ENCODE data around the gene S100A4.
A peak's percentile ranks its signal among the peaks of the same experiment; 100 is the strongest.
"Not testable (repeated sequence)": the region's sequence is repeated elsewhere in the genome, so short reads cannot be mapped to it uniquely, and the experiment has no call there.

Gene S100A4

GRCh38 chr1:153527023-153527682 lies 18.5 kb downstream of the S100A4 start:
- Histone ChIP-seq H3K27ac (replicated peaks) (no peak overlapping the region), H3K27me3 (ENCODE audit: insufficient read depth, poor library complexity, severe bottlenecking) (no peaks in the 10 kb centered on the region), H3K4me3 (replicated peaks; ENCODE audit: insufficient read depth, low read length) (no peak overlapping the region)
- no peak for DNase-seq (ENCODE audit: low read depth in 1 of 2, low spot score in 1 of 2)
- no peak for TF ChIP-seq CTCF (IDR thresholded peaks at IDR 0.05; ENCODE audit: insufficient read depth, low read length)
- no peak for TF ChIP-seq SPI1 (IDR thresholded peaks at IDR 0.05; ENCODE audit: borderline replicate concordance, low read depth)
- TF ChIP-seq GABPA (IDR thresholded peaks at IDR 0.05; ENCODE audit: low read depth): no peak
- TF ChIP-seq POLR2AphosphoS5 (IDR thresholded peaks at IDR 0.05; ENCODE audit: low read depth): no peak
- no peak for TF ChIP-seq REST (IDR thresholded peaks at IDR 0.05; ENCODE audit: insufficient replicate concordance, low read depth)

- H3K27ac ChIP-seq (replicated peaks): no peak overlapping the region
- H3K27me3 ChIP-seq (ENCODE audit: insufficient read depth, poor library complexity, severe bottlenecking): no peaks in the 10 kb centered on the region
- H3K4me3 ChIP-seq (replicated peaks; ENCODE audit: insufficient read depth, low read length): no peak overlapping the region
- TF ChIP-seq REST (IDR thresholded peaks at IDR 0.05; ENCODE audit: insufficient replicate concordance, low read depth): no peak
- peak; percentile 15; the same call in 1 of the 2 replicates for TF ChIP-seq SPI1 (IDR thresholded peaks at IDR 0.05; ENCODE audit: borderline replicate concordance, low read depth)
- no peak for TF ChIP-seq GABPA (IDR thresholded peaks at IDR 0.05; ENCODE audit: low read depth)
- TF ChIP-seq POLR2AphosphoS5 (IDR thresholded peaks at IDR 0.05; ENCODE audit: low read depth): no peak
- no peak for DNase-seq (ENCODE audit: low read depth in 1 of 2, low spot score in 1 of 2)
Observed at GRCh38 chr1:153526132-153526543, 19.5 kb downstream of the S100A4 start.

GRCh38 chr1:153525088-153525728 lies 20.4 kb downstream of the S100A4 start:
- no peak overlapping the region for H3K27ac ChIP-seq (replicated peaks)
- no peak overlapping the region for H3K4me3 ChIP-seq (replicated peaks; ENCODE audit: insufficient read depth, low read length)
- DNase-seq (ENCODE audit: low read depth in 1 of 2, low spot score in 1 of 2): no peak
- TF ChIP-seq POLR2AphosphoS5 (IDR thresholded peaks at IDR 0.05; ENCODE audit: low read depth): no peak
- TF ChIP-seq SPI1 (IDR thresholded peaks at IDR 0.05; ENCODE audit: borderline replicate concordance, low read depth): no peak
- TF ChIP-seq CTCF (IDR thresholded peaks at IDR 0.05; ENCODE audit: insufficient read depth, low read length): no peak
- no peak for TF ChIP-seq REST (IDR thresholded peaks at IDR 0.05; ENCODE audit: insufficient replicate concordance, low read depth)
- TF ChIP-seq GABPA (IDR thresholded peaks at IDR 0.05; ENCODE audit: low read depth): no peak
- H3K27me3 ChIP-seq (ENCODE audit: insufficient read depth, poor library complexity, severe bottlenecking): no peaks in the 10 kb centered on the region

GRCh38 chr1:153522353-153523048 lies 23.1 kb downstream of the S100A4 start:
- not testable (repeated sequence) for H3K27me3 ChIP-seq (ENCODE audit: insufficient read depth, poor library complexity, severe bottlenecking); H3K4me3 ChIP-seq (replicated peaks; ENCODE audit: insufficient read depth, low read length); H3K27ac ChIP-seq (replicated peaks); DNase-seq (ENCODE audit: low read depth in 1 of 2, low spot score in 1 of 2)

GRCh38 chr1:153521808-153522207 lies 23.8 kb downstream of the S100A4 start:
- H3K4me3 ChIP-seq (replicated peaks; ENCODE audit: insufficient read depth, low read length); H3K27ac ChIP-seq (replicated peaks); H3K27me3 ChIP-seq (ENCODE audit: insufficient read depth, poor library complexity, severe bottlenecking); DNase-seq (ENCODE audit: low read depth in 1 of 2, low spot score in 1 of 2): not testable (repeated sequence)
